ENCODE data around the gene KRTAP2-2. TPM values are rescaled to one million over a fixed set of nuclear protein-coding genes. Genes with fewer than 3 reads are reported as not detected.

Gene KRTAP2-2
- total RNA-seq, 1 donor from 2014 or later, result not detected

Other genes starting within 250 kb of the KRTAP2-2 start
- gene KRT10, start 232.6 kb downstream of the KRTAP2-2 start, total RNA-seq, result 50.3 TPM
- not detected for gene KRT12, start 188.0 kb downstream of the KRTAP2-2 start, total RNA-seq
- not detected for gene KRT20, start 170.0 kb downstream of the KRTAP2-2 start, total RNA-seq
- not detected for gene KRT23, start 117.6 kb downstream of the KRTAP2-2 start, total RNA-seq
- not detected for gene KRT39, start 88.3 kb downstream of the KRTAP2-2 start, total RNA-seq
- not detected for gene KRT40, start 70.9 kb downstream of the KRTAP2-2 start, total RNA-seq
- gene KRTAP3-3, start 61.1 kb downstream of the KRTAP2-2 start, total RNA-seq, result not detected
- gene KRTAP3-2, start 55.3 kb downstream of the KRTAP2-2 start, total RNA-seq, result not detected
- not detected for gene KRTAP3-1, start 46.1 kb downstream of the KRTAP2-2 start, total RNA-seq
- gene KRTAP1-5, start 28.0 kb downstream of the KRTAP2-2 start, total RNA-seq, result not detected
- gene KRTAP1-4, start 25.0 kb downstream of the KRTAP2-2 start, total RNA-seq, result not detected
- not detected for gene KRTAP1-3, start 20.4 kb downstream of the KRTAP2-2 start, total RNA-seq
- not detected for gene KRTAP1-1, start 13.8 kb downstream of the KRTAP2-2 start, total RNA-seq
- not detected for gene KRTAP2-1, start 7.9 kb downstream of the KRTAP2-2 start, total RNA-seq
- gene KRTAP2-3, start 4.9 kb upstream of the KRTAP2-2 start, total RNA-seq, result not detected
- not detected for gene KRTAP2-4, start 10.6 kb upstream of the KRTAP2-2 start, total RNA-seq
- not detected for gene KRTAP4-7, start 28.9 kb upstream of the KRTAP2-2 start, total RNA-seq
- gene KRTAP4-8, start 42.9 kb upstream of the KRTAP2-2 start, total RNA-seq, result not detected
- not detected for gene KRTAP4-16, start 47.0 kb upstream of the KRTAP2-2 start, total RNA-seq
- gene KRTAP4-9, start 50.2 kb upstream of the KRTAP2-2 start, total RNA-seq, result not detected
- not detected for gene KRTAP4-11, start 63.1 kb upstream of the KRTAP2-2 start, total RNA-seq
- not detected for gene KRTAP4-12, start 69.0 kb upstream of the KRTAP2-2 start, total RNA-seq
- not detected for gene KRTAP4-6, start 85.3 kb upstream of the KRTAP2-2 start, total RNA-seq
- not detected for gene KRTAP4-5, start 94.6 kb upstream of the KRTAP2-2 start, total RNA-seq
- not detected for gene KRTAP4-4, start 105.5 kb upstream of the KRTAP2-2 start, total RNA-seq
- not detected for gene KRTAP4-3, start 113.0 kb upstream of the KRTAP2-2 start, total RNA-seq
- gene KRTAP4-2, start 123.0 kb upstream of the KRTAP2-2 start, total RNA-seq, result not detected
- gene KRTAP4-1, start 129.7 kb upstream of the KRTAP2-2 start, total RNA-seq, result not detected
- not detected for gene KRTAP9-1, start 134.7 kb upstream of the KRTAP2-2 start, total RNA-seq
- not detected for gene KRTAP9-2, start 171.4 kb upstream of the KRTAP2-2 start, total RNA-seq
- not detected for gene KRTAP9-3, start 177.2 kb upstream of the KRTAP2-2 start, total RNA-seq
- gene KRTAP9-8, start 182.8 kb upstream of the KRTAP2-2 start, total RNA-seq, result not detected
- not detected for gene KRTAP9-4, start 194.5 kb upstream of the KRTAP2-2 start, total RNA-seq
- gene KRTAP9-9, start 200.2 kb upstream of the KRTAP2-2 start, total RNA-seq, result not detected
- not detected for gene KRTAP9-6, start 210.1 kb upstream of the KRTAP2-2 start, total RNA-seq
- gene KRTAP9-7, start 220.5 kb upstream of the KRTAP2-2 start, total RNA-seq, result not detected
- gene KRTAP29-1, start 247.6 kb upstream of the KRTAP2-2 start, total RNA-seq, result not detected